K562 (cell line): ENCODE results near the gene PRKAR2B.

Experiments used
- CREM ChIP-seq: IDR thresholded peaks from 2 replicates; pipeline ENCODE4 v1.6.1; 2014; ENCODE audit warnings: antibody characterized with exemption, low read depth
- CTCF ChIP-seq, 3 experiments: IDR thresholded peaks in 2 of 3; conservative IDR thresholded peaks in 1 of 3; 2 replicates each; pipeline ENCODE4 v1.5.1; 2011 to 2012; ENCODE audit warnings: low read length in 3 of 3, mild to moderate bottlenecking in 3 of 3, control low read depth in 2 of 3, improper control_type of control experiment in 1 of 3, inconsistent platforms in 1 of 3, low read depth in 1 of 3, mixed read lengths in 1 of 3, moderate library complexity in 1 of 3; ENCODE audit not compliant: insufficient read depth in 2 of 3
- POLR2AphosphoS5 ChIP-seq: IDR thresholded peaks from 2 replicates; pipeline ENCODE4 v1.6.1; 2011; ENCODE audit warnings: mild to moderate bottlenecking, low read depth, low read length, moderate library complexity; ENCODE audit not compliant: control insufficient read depth, insufficient read depth
- REST ChIP-seq, 2 experiments: fragments of 450-650 bp; formaldehyde crosslinking in 1 of 2; IDR thresholded peaks; 2 replicates each; pipeline versions ENCODE4 v1.4.0 to v1.6.1; 2014 to 2020; ENCODE audit warnings: mild to moderate bottlenecking in 2 of 2, borderline replicate concordance in 1 of 2, low read depth in 1 of 2
- TAL1 ChIP-seq: fragments of 450-650 bp; IDR thresholded peaks from 2 replicates; pipeline ENCODE4 v1.6.1; 2016; ENCODE audit warnings: mild to moderate bottlenecking

DNA sequence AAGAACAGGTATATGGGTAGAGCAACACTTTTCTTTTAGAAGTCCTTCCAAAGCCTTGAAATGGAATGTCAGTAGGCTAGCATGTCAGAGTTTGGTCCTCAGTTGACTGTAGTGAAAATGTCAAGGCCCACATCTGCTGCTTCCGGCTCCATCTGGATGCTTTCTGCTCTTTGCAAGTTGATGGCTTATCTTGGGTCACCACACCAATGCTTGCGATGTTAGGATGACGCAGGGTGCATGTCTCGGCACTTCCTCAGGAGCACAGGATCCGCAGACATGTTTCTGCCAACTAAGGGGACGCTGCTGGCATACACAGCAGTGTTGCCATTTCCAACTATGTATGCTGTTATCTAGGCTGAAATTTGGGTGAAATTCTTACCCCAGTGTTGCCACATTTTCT lies 110.3 kb downstream of the PRKAR2B start:
- TF ChIP-seq TAL1 (no peak), REST (IDR thresholded peaks at IDR 0.05; ENCODE audit: borderline replicate concordance) (no peak), REST (CRISPR knock-in tag; IDR thresholded peaks at IDR 0.05; ENCODE audit: low read depth) (no peak), POLR2AphosphoS5 (no peak), CTCF (IDR thresholded peaks at IDR 0.05 in 2 of 3, conservative IDR thresholded peaks at IDR 0.05 in 1 of 3; ENCODE audit: insufficient read depth in 2 of 3, low read depth in 1 of 3, low read length in 3 of 3) (no peak), CREM (no peak)
